ENCODE measurements around the gene FYB2. TPM values are rescaled to one million over a fixed set of nuclear protein-coding genes. Genes with fewer than 3 reads are reported as not detected.

The FYB2 gene
- total and polyA plus RNA-seq, 4 donors = 1.5 TPM; not detected in 3

DNA sequence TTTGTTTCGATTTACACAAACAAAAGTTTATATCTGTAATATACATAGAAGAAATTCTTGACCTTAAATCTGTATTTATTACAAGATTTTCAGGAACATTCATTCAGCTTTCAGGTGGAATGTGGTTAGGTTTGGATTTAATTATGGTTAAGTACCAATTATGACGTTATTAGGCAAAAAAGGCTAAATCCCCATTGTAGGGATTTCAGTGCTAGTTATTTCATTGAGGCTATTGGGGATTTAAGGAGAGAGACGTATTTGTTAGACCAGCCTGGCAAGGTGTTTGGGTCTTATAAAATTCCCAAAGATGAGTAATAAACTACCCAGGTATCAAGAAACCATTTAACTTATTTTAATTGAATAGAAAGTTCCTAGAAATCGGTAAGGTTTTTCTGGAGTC, 148.1 kb downstream of the FYB2 start:
- ATAC-seq (ENCODE audit: low FRiP score) (no peak), DNase-seq (no peak)
- H3K27ac ChIP-seq (ENCODE audit: low read depth in 1 of 2, low read length in 2 of 2) = no peak overlapping the region
- H3K9me3 ChIP-seq (ENCODE audit: control insufficient read depth, low read length) = no peaks in the 10 kb centered on the region
- H3K4me3 ChIP-seq (ENCODE audit: low read length in 2 of 2) = no peak overlapping the region
- H3K36me3 ChIP-seq (ENCODE audit: control insufficient read depth in 1 of 2, insufficient read depth in 2 of 2, low read length in 1 of 2) = peaks cover 0 to under 1% of the 10 kb centered on the region in 2 donors
- intact Hi-C loops (cut with DNase I) = no loop called here
- no peaks in the 10 kb centered on the region for H3K4me1 ChIP-seq (ENCODE audit: control insufficient read depth in 1 of 2, insufficient read depth in 2 of 2, low read length in 2 of 2)
- H3K27me3 ChIP-seq (ENCODE audit: control insufficient read depth in 1 of 2, insufficient read depth in 2 of 2, low read length in 1 of 2) = no peaks in the 10 kb centered on the region
- WGBS, 2 donors = 95% methylated on average over 4 of the region's 4 CpGs

DNA sequence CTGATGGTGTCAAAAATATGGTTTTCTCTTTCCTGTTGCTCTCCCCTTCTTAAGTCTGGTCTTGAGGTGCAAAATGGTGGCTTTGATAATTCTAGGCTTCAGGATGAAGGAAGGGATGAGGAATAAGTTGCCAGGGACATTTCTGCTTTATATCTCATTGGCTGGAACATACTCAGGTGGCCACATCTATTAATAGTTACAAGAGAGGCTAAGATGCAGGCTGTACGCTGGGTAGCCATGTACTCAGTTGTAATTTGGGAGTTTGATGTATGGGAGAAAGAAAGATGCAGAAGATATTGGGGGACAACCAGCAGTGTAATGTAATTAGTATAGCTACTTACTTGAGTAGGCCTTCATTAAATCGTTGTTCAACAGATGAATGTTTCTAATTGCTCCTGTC, 148.9 kb downstream of the FYB2 start:
- no peak for ATAC-seq (ENCODE audit: low FRiP score)
- Histone ChIP-seq H3K27ac (ENCODE audit: low read depth in 1 of 2, low read length in 2 of 2) (no peak overlapping the region), H3K27me3 (ENCODE audit: control insufficient read depth in 1 of 2, insufficient read depth in 2 of 2, low read length in 1 of 2) (no peaks in the 10 kb centered on the region), H3K9me3 (ENCODE audit: control insufficient read depth, low read length) (no peaks in the 10 kb centered on the region), H3K36me3 (ENCODE audit: control insufficient read depth in 1 of 2, insufficient read depth in 2 of 2, low read length in 1 of 2) (no peaks in the 10 kb centered on the region), H3K4me1 (ENCODE audit: control insufficient read depth in 1 of 2, insufficient read depth in 2 of 2, low read length in 2 of 2) (no peaks in the 10 kb centered on the region), H3K4me3 (ENCODE audit: low read length in 2 of 2) (no peak overlapping the region)
- DNase-seq = no peak
- WGBS, 2 donors = 46 to 49% methylated on average over 2 of the region's 2 CpGs
- intact Hi-C loops (cut with DNase I) = no loop called here

Other genes with a start within 250 kb of the FYB2 start
- 100 to 1,000 TPM in 1 of 2 donors, 10 to 100 TPM in 1; 76.2 to 112 TPM for gene PLPP3, start 239.8 kb downstream of the FYB2 start, total RNA-seq
- 100 to 1,000 TPM in 1 of 2 donors, 10 to 100 TPM in 1; 19.0 to 114 TPM for gene PLPP3, start 239.8 kb downstream of the FYB2 start, polyA plus RNA-seq
- 1 to 10 TPM; 6.9 to 8.6 TPM for gene PRKAA2, start 174.1 kb downstream of the FYB2 start, total RNA-seq
- 1 to 10 TPM; 2.8 to 3.2 TPM for gene PRKAA2, start 174.1 kb downstream of the FYB2 start, polyA plus RNA-seq
- not detected for gene C8A, start 35.4 kb upstream of the FYB2 start, total RNA-seq
- gene C8A, start 35.4 kb upstream of the FYB2 start, polyA plus RNA-seq = not detected
- not detected for gene C8B, start 146.6 kb upstream of the FYB2 start, total RNA-seq
- not detected for gene C8B, start 146.6 kb upstream of the FYB2 start, polyA plus RNA-seq